K562 (cell line): ENCODE results near the gene ADAM33. TPM values are rescaled to one million over a fixed set of nuclear protein-coding genes. Genes with fewer than 3 reads are reported as not detected.
A peak's percentile ranks its signal among the peaks of the same experiment; 100 is the strongest.

ENCODE experiments used
- ATAC-seq: fragments of 200-7000 bp; cut with Tn5 transposase; 3 replicates; pipeline ENCODE4 v1.9.1; 2020; ENCODE audit warnings: moderate library complexity
- BruUV-seq: library from RNA; stranded (reverse); fragments of 400-500 nt; replicated peaks from 2 replicates; lab custom pipeline; 2021; lab: Mats Ljungman, UMichigan
- CTCF ChIA-PET: fragments of 300-600 bp; formaldehyde crosslinking; extraction: SDS; loops from one replicate; lab custom pipeline; 2021; ENCODE audit warnings: low intra/inter-chr PET ratio; lab: Yijun Ruan, JAX
- POLR2A ChIA-PET: fragments of 300-600, 350-650 bp; sonication (Branson Sonifier 250); formaldehyde crosslinking; extraction: SDS; loops from one replicate; lab custom pipeline; 2021; ENCODE audit warnings: antibody characterized with exemption, inconsistent platforms; lab: Yijun Ruan, JAX
- DNase-seq, 4 experiments: peaks; one replicate each; pipeline versions ENCODE4 v3.0.0 to v3.0.0-alpha.2; 2011 to 2018; ENCODE audit warnings: low spot score in 3 of 4, mixed read lengths in 3 of 4; ENCODE audit errors: extremely low read depth in 1 of 4
- FAIRE-seq: peaks from 2 replicates; lab custom pipeline; 2011; peaks lifted over from hg19 to GRCh38; lab: Jason Lieb, UNC
- H2AFZ ChIP-seq: 2 replicates; pipeline ENCODE4 v1.6.0; 2011; ENCODE audit warnings: low read depth, low read length, control low read depth, inconsistent platforms
- H3K27ac ChIP-seq: fragments of 200-600 bp; 3 replicates; pipeline ENCODE4 v1.8.0; 2011; ENCODE audit warnings: low read depth, mild to moderate bottlenecking, control low read depth, inconsistent platforms, low read length, moderate library complexity, mixed read lengths; ENCODE audit errors: extremely low read depth
- H3K27me3 ChIP-seq, 2 experiments: fragments of 300-600 bp in 1 of 2; 2 replicates in 1 of 2; 3 replicates in 1 of 2; pipeline versions ENCODE4 v1.6.0 to v1.8.0; 2011; ENCODE audit warnings: inconsistent platforms in 2 of 2, low read length in 2 of 2, mild to moderate bottlenecking in 1 of 2, mixed read lengths in 1 of 2, moderate library complexity in 1 of 2; ENCODE audit not compliant: control insufficient read depth in 2 of 2, insufficient read depth in 2 of 2
- H3K36me3 ChIP-seq: fragments of 300-600 bp; 3 replicates; pipeline ENCODE4 v1.8.0; 2011; ENCODE audit warnings: mild to moderate bottlenecking, low read length, inconsistent platforms; ENCODE audit not compliant: control insufficient read depth, insufficient read depth
- H3K4me1 ChIP-seq, 2 experiments: fragments of 200-600 bp in 1 of 2; replicated peaks in 1 of 2; 2 replicates in 1 of 2; 3 replicates in 1 of 2; pipeline versions ENCODE4 v1.5.1 to v1.8.0; 2011; ENCODE audit warnings: inconsistent platforms in 2 of 2, low read length in 2 of 2, mild to moderate bottlenecking in 1 of 2, mixed read lengths in 1 of 2, moderate library complexity in 1 of 2; ENCODE audit not compliant: control insufficient read depth in 2 of 2, insufficient read depth in 2 of 2
- H3K4me2 ChIP-seq: 2 replicates; pipeline ENCODE4 v1.6.1; 2011; ENCODE audit warnings: low read length, control low read depth, inconsistent platforms, mixed read lengths; ENCODE audit not compliant: insufficient read depth
- H3K4me3 ChIP-seq: fragments of 200-600 bp; sonication (generic), shearing (Covaris generic); 2 replicates; pipeline ENCODE4 v1.5.1; 2016; ENCODE audit warnings: control low read depth, inconsistent platforms
- H3K79me2 ChIP-seq: fragments of 200-600 bp; 3 replicates; pipeline ENCODE4 v1.8.0; 2011; ENCODE audit warnings: low read length, inconsistent platforms; ENCODE audit not compliant: control insufficient read depth, insufficient read depth
- H3K9ac ChIP-seq, 2 experiments: 2 replicates each; pipeline versions ENCODE4 v1.6.0 to v1.6.1; 2011; ENCODE audit warnings: low read depth in 2 of 2, low read length in 2 of 2, control low read depth in 1 of 2, inconsistent platforms in 1 of 2, mild to moderate bottlenecking in 1 of 2, mixed read lengths in 1 of 2; ENCODE audit not compliant: insufficient read depth in 1 of 2
- H3K9me1 ChIP-seq: one replicate; pipeline ENCODE4 v1.6.0; 2011; ENCODE audit warnings: inconsistent platforms, mild to moderate bottlenecking, low read length, moderate library complexity; ENCODE audit not compliant: control insufficient read depth, insufficient read depth
- H3K9me3 ChIP-seq: replicated peaks from 2 replicates; pipeline ENCODE4 v1.5.1; 2011; ENCODE audit warnings: low read depth, low read length, inconsistent platforms; ENCODE audit not compliant: control insufficient read depth, insufficient read depth
- H4K20me1 ChIP-seq: replicated peaks from 2 replicates; pipeline ENCODE4 v1.6.1; 2011; ENCODE audit warnings: low read length, inconsistent platforms, mixed read lengths; ENCODE audit not compliant: control insufficient read depth, insufficient read depth
- ARHGAP35 ChIP-seq: fragments of 450-650 bp; IDR thresholded peaks from 2 replicates; pipeline ENCODE4 v1.6.1; 2018; ENCODE audit not compliant: partially characterized antibody
- NFXL1 ChIP-seq: fragments of 450-650 bp; formaldehyde crosslinking; IDR thresholded peaks from 2 replicates; pipeline ENCODE4 v1.4.0; 2021; ENCODE audit warnings: mild to moderate bottlenecking
- TAF1 ChIP-seq: IDR thresholded peaks from 2 replicates; pipeline ENCODE4 v1.6.1; 2011; ENCODE audit warnings: mild to moderate bottlenecking, low read length, moderate library complexity; ENCODE audit not compliant: insufficient read depth, control insufficient read depth, severe bottlenecking; ENCODE audit errors: extremely low read depth
- TCFL5 ChIP-seq: fragments of 250-450 bp; sonication (Bioruptor Pico); conservative IDR thresholded peaks from 2 replicates; pipeline ENCODE4 v1.6.1; 2021; ENCODE audit warnings: mild to moderate bottlenecking, moderate library complexity, matching md5 sums
- THRAP3 ChIP-seq: fragments of 450-650 bp; IDR thresholded peaks from 2 replicates; pipeline ENCODE4 v1.6.1; 2016; ENCODE audit warnings: mild to moderate bottlenecking, inconsistent platforms, borderline replicate concordance
- YY1 ChIP-seq, 3 experiments: IDR thresholded peaks; 2 replicates each; pipeline ENCODE4 v1.6.1; 2011; ENCODE audit warnings: low read length in 2 of 3, mild to moderate bottlenecking in 2 of 3, moderate library complexity in 2 of 3, borderline replicate concordance in 1 of 3, control low read depth in 1 of 3, low read depth in 1 of 3; ENCODE audit not compliant: insufficient read depth in 3 of 3, insufficient replicate concordance in 2 of 3, control insufficient read depth in 1 of 3, insufficient read length in 1 of 3; ENCODE audit errors: extremely low read depth in 1 of 3
- ZNF121 ChIP-seq: sonication (generic); formaldehyde crosslinking; conservative IDR thresholded peaks from 2 replicates; pipeline ENCODE4 v1.8.0; 2022; ENCODE audit warnings: missing genetic modification reagents
- ZNF146 ChIP-seq: IDR thresholded peaks from one replicate; pipeline ENCODE4 v1.6.1; 2018; ENCODE audit warnings: missing compliant biosample characterization; ENCODE audit not compliant: unreplicated experiment
- ZNF75A ChIP-seq: fragments of 450-650 bp; formaldehyde crosslinking; IDR thresholded peaks from 2 replicates; pipeline ENCODE4 v1.4.0; 2020; ENCODE audit warnings: mild to moderate bottlenecking
- WGBS: fragments of 100-300 bp; shearing (Covaris generic); methylation state at CpG from one replicate; pipeline ENCODE4 v1.1.6; 2016; ENCODE audit warnings: low coverage, mixed read lengths; ENCODE audit not compliant: insufficient coverage; ENCODE audit errors: missing lambda C conversion rate; 5-methylcytosine and 5-hydroxymethylcytosine counted together
- in situ Hi-C: fragments of 300-500 bp; cut with MboI; formaldehyde crosslinking; loops from 4 replicates; pipeline ENCODE4 v1.15.0; 2018; ENCODE audit warnings: inconsistent platforms, mixed read lengths
- intact Hi-C: fragments of 100-400 bp; cut with micrococcal nuclease; formaldehyde crosslinking; loops from 2 replicates; pipeline ENCODE4 v1.14.2; 2022
- polyA plus RNA-seq, 8 experiments: library from polyadenylated mRNA; depleted of rRNA in 4 of 8; stranded (reverse) in 5 of 8; unstranded in 3 of 8; fragments of >200 nt; fragmentation: Nextera tagmentation in 2 of 8; fragmentation: Illumina TruSeq in 1 of 8; extraction: Ambion mirVana in 2 of 8; extraction: Trizol in 1 of 8; gene quantifications; 2 replicates each; pipeline versions ENCODE4 v1.2.1 to v1.2.3, GENCODE V29; 2011 to 2014; ENCODE audit warnings: inconsistent platforms in 1 of 8, missing spikeins in 1 of 8
- total RNA-seq, 7 experiments: library from RNA; depleted of rRNA in 6 of 7; stranded (reverse); fragments of >200 nt in 6 of 7; fragmentation: Illumina TruSeq in 2 of 7; extraction: Trizol in 2 of 7; gene quantifications; 2 replicates each; pipeline versions ENCODE4 v1.2.1 to v1.2.3, GENCODE V29; 2011 to 2021; ENCODE audit warnings: low replicate concordance in 1 of 7
- TF ChIP-seq, protein P1 (sequence below): sonication (generic); formaldehyde crosslinking; IDR thresholded peaks from 2 replicates; pipeline ENCODE4 v1.8.0; 2022; ENCODE audit warnings: mild to moderate bottlenecking, missing genetic modification reagents, borderline replicate concordance
- TF ChIP-seq, protein P2 (sequence below), 3 experiments: IDR thresholded peaks in 2 of 3; conservative IDR thresholded peaks in 1 of 3; 2 replicates each; pipeline ENCODE4 v1.5.1; 2011 to 2012; ENCODE audit warnings: low read length in 3 of 3, mild to moderate bottlenecking in 3 of 3, control low read depth in 2 of 3, improper control_type of control experiment in 1 of 3, inconsistent platforms in 1 of 3, low read depth in 1 of 3, mixed read lengths in 1 of 3, moderate library complexity in 1 of 3; ENCODE audit not compliant: insufficient read depth in 2 of 3
- TF ChIP-seq, protein P3 (sequence below): sonication (generic); formaldehyde crosslinking; IDR thresholded peaks from 2 replicates; pipeline ENCODE4 v1.8.0; 2022; ENCODE audit warnings: mild to moderate bottlenecking, missing genetic modification reagents

Gene ADAM33
- total and polyA plus RNA-seq, 9 of the 15 experiments (the other 6 are each of a cell fraction or from before 2014, with no cell fraction given) = not detected

DNA sequence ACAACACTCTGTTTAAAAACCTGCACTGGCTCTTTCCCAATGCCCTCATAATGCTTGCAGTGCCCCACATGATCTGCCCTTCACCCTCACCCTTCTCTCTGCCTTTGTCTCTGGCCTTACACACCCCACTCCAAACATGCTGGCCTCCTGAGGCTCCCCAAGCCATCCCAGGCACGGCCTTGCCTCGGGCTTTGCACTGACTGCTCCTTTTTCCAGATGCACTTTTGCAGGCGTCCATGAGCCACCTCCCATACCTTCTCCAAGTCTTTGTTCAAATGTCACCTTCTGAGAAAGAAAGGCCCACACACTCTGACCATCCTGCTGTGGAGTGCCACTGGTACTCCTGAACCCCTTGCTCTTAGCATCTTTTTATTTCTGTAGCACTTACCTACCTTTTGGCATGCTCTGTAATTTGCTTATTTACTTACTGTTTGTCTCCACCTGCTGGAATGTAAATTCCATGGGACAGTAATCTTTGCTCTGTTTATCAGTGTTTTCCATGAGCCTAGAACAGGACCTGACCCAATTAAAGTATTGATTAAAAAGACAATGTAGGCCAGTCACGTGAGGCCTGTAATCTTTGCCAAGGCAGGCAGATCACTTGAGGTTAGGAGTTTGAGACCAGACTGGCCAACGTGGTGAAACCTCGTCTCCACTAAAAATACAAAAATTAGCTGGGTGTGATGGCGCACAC, 49.4 kb downstream of the ADAM33 start:
- Histone ChIP-seq H2AFZ (no peak overlapping the region), H3K4me2 (no peak overlapping the region), H3K27ac (no peak overlapping the region), H3K27me3 (no peaks in the 10 kb centered on the region), H3K4me3 (no peak overlapping the region), H3K36me3 (no peaks in the 10 kb centered on the region), H3K9me3 (no peaks in the 10 kb centered on the region), H4K20me1 (no peaks in the 10 kb centered on the region), H3K9me1 (no peaks in the 10 kb centered on the region), H3K9ac (no peak overlapping the region; a peak in 1 of 4 replicates), H3K79me2 (no peaks in the 10 kb centered on the region), H3K4me1 (no peaks in the 10 kb centered on the region)
- ChIA-PET CTCF (no interaction called here), POLR2A (no interaction called here)
- 57% methylated on average over 5 of the region's 7 CpGs for WGBS
- in situ Hi-C loops = no loop called here
- intact Hi-C loops = no loop called here
- FAIRE-seq (no peak), DNase-seq (no peak), ATAC-seq (no peak)
- no TSS peak for BruUV-seq
- TF ChIP-seq YY1 (IDR thresholded peaks at IDR 0.05; ENCODE audit: borderline replicate concordance in 1 of 3, control insufficient read depth in 1 of 3, extremely low read depth in 1 of 3, insufficient read depth in 3 of 3, insufficient read length in 1 of 3, insufficient replicate concordance in 2 of 3, low read depth in 1 of 3, low read length in 2 of 3) (no peak), ZNF121 (CRISPR knock-in tag) (peak; percentile 16; the same call in 1 of the 2 replicates), TAF1 (no peak), ZNF75A (CRISPR knock-in tag) (no peak), ARHGAP35 (no peak), ZNF146 (CRISPR knock-in tag) (no peak), TCFL5 (CRISPR knock-in tag) (no peak), NFXL1 (CRISPR knock-in tag) (no peak), THRAP3 (no peak)
- TF ChIP-seq, protein P1, sequence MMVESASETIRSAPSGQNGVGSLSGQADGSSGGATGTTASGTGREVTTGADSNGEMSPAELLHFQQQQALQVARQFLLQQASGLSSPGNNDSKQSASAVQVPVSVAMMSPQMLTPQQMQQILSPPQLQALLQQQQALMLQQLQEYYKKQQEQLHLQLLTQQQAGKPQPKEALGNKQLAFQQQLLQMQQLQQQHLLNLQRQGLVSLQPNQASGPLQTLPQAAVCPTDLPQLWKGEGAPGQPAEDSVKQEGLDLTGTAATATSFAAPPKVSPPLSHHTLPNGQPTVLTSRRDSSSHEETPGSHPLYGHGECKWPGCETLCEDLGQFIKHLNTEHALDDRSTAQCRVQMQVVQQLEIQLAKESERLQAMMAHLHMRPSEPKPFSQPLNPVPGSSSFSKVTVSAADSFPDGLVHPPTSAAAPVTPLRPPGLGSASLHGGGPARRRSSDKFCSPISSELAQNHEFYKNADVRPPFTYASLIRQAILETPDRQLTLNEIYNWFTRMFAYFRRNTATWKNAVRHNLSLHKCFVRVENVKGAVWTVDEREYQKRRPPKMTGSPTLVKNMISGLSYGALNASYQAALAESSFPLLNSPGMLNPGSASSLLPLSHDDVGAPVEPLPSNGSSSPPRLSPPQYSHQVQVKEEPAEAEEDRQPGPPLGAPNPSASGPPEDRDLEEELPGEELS = no peak
- TF ChIP-seq, protein P2, sequence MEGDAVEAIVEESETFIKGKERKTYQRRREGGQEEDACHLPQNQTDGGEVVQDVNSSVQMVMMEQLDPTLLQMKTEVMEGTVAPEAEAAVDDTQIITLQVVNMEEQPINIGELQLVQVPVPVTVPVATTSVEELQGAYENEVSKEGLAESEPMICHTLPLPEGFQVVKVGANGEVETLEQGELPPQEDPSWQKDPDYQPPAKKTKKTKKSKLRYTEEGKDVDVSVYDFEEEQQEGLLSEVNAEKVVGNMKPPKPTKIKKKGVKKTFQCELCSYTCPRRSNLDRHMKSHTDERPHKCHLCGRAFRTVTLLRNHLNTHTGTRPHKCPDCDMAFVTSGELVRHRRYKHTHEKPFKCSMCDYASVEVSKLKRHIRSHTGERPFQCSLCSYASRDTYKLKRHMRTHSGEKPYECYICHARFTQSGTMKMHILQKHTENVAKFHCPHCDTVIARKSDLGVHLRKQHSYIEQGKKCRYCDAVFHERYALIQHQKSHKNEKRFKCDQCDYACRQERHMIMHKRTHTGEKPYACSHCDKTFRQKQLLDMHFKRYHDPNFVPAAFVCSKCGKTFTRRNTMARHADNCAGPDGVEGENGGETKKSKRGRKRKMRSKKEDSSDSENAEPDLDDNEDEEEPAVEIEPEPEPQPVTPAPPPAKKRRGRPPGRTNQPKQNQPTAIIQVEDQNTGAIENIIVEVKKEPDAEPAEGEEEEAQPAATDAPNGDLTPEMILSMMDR (IDR thresholded peaks at IDR 0.05 in 2 of 3, conservative IDR thresholded peaks at IDR 0.05 in 1 of 3; ENCODE audit: insufficient read depth in 2 of 3, low read depth in 1 of 3, low read length in 3 of 3) = peak in 1 of 3 experiments; percentile 23; a peak in 1 of 6 replicates
- TF ChIP-seq, protein P3, sequence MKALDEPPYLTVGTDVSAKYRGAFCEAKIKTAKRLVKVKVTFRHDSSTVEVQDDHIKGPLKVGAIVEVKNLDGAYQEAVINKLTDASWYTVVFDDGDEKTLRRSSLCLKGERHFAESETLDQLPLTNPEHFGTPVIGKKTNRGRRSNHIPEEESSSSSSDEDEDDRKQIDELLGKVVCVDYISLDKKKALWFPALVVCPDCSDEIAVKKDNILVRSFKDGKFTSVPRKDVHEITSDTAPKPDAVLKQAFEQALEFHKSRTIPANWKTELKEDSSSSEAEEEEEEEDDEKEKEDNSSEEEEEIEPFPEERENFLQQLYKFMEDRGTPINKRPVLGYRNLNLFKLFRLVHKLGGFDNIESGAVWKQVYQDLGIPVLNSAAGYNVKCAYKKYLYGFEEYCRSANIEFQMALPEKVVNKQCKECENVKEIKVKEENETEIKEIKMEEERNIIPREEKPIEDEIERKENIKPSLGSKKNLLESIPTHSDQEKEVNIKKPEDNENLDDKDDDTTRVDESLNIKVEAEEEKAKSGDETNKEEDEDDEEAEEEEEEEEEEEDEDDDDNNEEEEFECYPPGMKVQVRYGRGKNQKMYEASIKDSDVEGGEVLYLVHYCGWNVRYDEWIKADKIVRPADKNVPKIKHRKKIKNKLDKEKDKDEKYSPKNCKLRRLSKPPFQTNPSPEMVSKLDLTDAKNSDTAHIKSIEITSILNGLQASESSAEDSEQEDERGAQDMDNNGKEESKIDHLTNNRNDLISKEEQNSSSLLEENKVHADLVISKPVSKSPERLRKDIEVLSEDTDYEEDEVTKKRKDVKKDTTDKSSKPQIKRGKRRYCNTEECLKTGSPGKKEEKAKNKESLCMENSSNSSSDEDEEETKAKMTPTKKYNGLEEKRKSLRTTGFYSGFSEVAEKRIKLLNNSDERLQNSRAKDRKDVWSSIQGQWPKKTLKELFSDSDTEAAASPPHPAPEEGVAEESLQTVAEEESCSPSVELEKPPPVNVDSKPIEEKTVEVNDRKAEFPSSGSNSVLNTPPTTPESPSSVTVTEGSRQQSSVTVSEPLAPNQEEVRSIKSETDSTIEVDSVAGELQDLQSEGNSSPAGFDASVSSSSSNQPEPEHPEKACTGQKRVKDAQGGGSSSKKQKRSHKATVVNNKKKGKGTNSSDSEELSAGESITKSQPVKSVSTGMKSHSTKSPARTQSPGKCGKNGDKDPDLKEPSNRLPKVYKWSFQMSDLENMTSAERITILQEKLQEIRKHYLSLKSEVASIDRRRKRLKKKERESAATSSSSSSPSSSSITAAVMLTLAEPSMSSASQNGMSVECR (CRISPR knock-in tag) = no peak
